GM19468 (cell line): ENCODE data around the gene GABPA.
A peak's percentile ranks its signal among the peaks of the same experiment; 100 is the strongest.
"Not testable (repeated sequence)": the region's sequence is repeated elsewhere in the genome, so short reads cannot be mapped to it uniquely, and the experiment has no call there.

Experiments
- ATAC-seq: cut with Tn5 transposase; IDR thresholded peaks from one replicate; pipeline ENCODE4 v1.9.1; 2021; ENCODE audit warnings: mild to moderate bottlenecking, moderate library complexity, moderate number of reproducible peaks; ENCODE audit not compliant: unreplicated experiment; ENCODE audit errors: extremely low read depth

The GABPA gene

GRCh38 chr21:25735646-25736597, 1.1 kb downstream of the GABPA start:
- ATAC-seq = peak; percentile 1

GRCh38 chr21:25737421-25737820, 2.6 kb downstream of the GABPA start:
- no peak for ATAC-seq

- ATAC-seq = peak; percentile 13
These were observed 8.1 kb downstream of the GABPA start for GRCh38 chr21:25742900-25743299.

- no peak for ATAC-seq
These were observed 10.1 kb downstream of the GABPA start for GRCh38 chr21:25744854-25745253.

- ATAC-seq = no peak
These were observed 15.3 kb downstream of the GABPA start for GRCh38 chr21:25750085-25750484.

- ATAC-seq = no peak
These were observed 17.6 kb downstream of the GABPA start for GRCh38 chr21:25752416-25752815.

GRCh38 chr21:25756190-25756932, 21.6 kb downstream of the GABPA start:
- ATAC-seq = no peak

GRCh38 chr21:25757531-25757930, 22.8 kb downstream of the GABPA start:
- ATAC-seq = no peak

GRCh38 chr21:25759573-25759972, 24.8 kb downstream of the GABPA start:
- no peak for ATAC-seq

GRCh38 chr21:25760061-25760460, 25.3 kb downstream of the GABPA start:
- ATAC-seq = no peak

GRCh38 chr21:25760677-25761076, 25.9 kb downstream of the GABPA start:
- ATAC-seq = no peak

GRCh38 chr21:25764065-25764464, 29.3 kb downstream of the GABPA start:
- ATAC-seq = no peak

GRCh38 chr21:25767921-25768320, 33.1 kb downstream of the GABPA start:
- ATAC-seq = no peak

GRCh38 chr21:25772686-25773085, 37.9 kb downstream of the GABPA start:
- ATAC-seq = no peak

- ATAC-seq = no peak
These were observed 41.7 kb downstream of the GABPA start for GRCh38 chr21:25776440-25776839.

- not testable (repeated sequence) for ATAC-seq
These were observed 43.5 kb downstream of the GABPA start for GRCh38 chr21:25778126-25778875.

- ATAC-seq = no peak
These were observed 53.9 kb downstream of the GABPA start for GRCh38 chr21:25788677-25789076.

- ATAC-seq = no peak
These were observed 55.5 kb downstream of the GABPA start for GRCh38 chr21:25790122-25790877.

- no peak for ATAC-seq
These were observed 56.1 kb downstream of the GABPA start for GRCh38 chr21:25790878-25791204.

GRCh38 chr21:25791319-25791718, 56.5 kb downstream of the GABPA start:
- no peak for ATAC-seq
